HG02759 (cell line): Measurements from ENCODE around the gene COA1.
"Not testable (repeated sequence)": the region's sequence is repeated elsewhere in the genome, so short reads cannot be mapped to it uniquely, and the experiment has no call there.

Experiments
- ATAC-seq: cut with Tn5 transposase; IDR thresholded peaks from one replicate; pipeline ENCODE4 v1.9.1; 2021; ENCODE audit warnings: mild to moderate bottlenecking, moderate library complexity; ENCODE audit not compliant: unreplicated experiment

Gene COA1

GRCh38 chr7:43731494-43731893, 2.2 kb upstream of the COA1 start:
- not testable (repeated sequence) for ATAC-seq

GRCh38 chr7:43729924-43730248, 563 bp upstream of the COA1 start:
- ATAC-seq, result no peak

GRCh38 chr7:43727494-43727893, 1.8 kb downstream of the COA1 start:
- ATAC-seq, result no peak

GRCh38 chr7:43727003-43727402, 2.3 kb downstream of the COA1 start:
- no peak for ATAC-seq

DNA sequence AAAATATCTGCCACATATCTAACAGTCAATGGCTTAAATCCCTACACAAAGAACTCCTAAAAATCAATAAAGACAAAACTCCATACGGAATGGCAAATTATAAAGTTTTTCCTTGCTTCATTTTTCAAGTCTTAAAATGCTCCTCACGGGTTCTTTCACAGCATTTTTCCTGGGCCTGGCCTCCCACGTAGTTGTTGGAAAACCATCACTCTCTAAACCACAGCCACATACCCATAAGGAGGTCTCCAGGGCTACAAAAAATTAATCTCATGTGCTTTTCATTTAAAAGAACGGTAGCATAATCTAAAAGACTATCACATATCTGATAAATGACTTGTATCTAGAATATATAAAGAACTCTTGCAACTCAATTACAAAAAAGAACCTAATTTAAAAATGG, 2.9 kb downstream of the COA1 start:
- no peak for ATAC-seq

GRCh38 chr7:43725251-43725650, 4.1 kb downstream of the COA1 start:
- ATAC-seq, result no peak

- no peak for ATAC-seq
Observed at GRCh38 chr7:43723007-43723341, 6.3 kb downstream of the COA1 start.

- ATAC-seq, result no peak
Observed at GRCh38 chr7:43721193-43721806, 8.0 kb downstream of the COA1 start.

DNA sequence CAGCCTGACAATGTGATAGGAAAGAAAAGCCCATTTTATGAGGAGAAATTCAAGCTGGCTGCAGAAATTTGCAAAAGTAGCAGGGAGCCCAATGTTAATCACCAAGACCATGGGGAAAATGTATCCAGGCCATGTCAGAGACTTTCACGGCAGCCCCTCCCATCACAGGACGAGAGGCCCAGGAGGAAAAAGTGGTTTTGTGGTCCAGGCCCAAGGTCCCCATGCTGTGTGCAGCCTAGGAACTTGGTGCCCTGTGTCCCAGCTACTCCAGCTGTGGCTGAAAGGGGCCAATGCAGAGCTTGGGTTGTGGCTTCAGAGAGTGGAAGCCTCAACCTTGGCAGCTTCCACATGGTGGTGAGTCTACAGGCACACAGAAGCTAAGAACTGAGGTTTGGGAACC, 12.7 kb downstream of the COA1 start:
- ATAC-seq, result no peak

- not testable (repeated sequence) for ATAC-seq
Observed at GRCh38 chr7:43715966-43716365, 13.4 kb downstream of the COA1 start.

DNA sequence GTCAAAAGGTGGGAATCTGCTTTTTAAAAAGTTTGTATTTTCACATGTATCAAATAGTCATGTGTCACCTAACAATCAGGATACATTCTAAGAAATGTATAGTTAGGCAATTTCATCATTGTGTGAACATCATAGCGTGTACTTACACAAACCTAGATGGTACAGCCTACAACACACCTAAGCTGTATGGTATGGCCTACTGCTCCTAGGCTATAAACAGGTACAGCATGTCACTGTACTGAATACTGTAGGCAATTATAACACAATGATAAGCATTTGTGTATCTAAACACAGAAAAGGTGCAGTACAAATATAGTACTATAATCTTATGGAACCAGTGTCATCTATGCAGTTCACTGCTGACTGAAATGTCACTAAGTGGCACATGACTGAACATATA, 17.8 kb downstream of the COA1 start:
- no peak for ATAC-seq

DNA sequence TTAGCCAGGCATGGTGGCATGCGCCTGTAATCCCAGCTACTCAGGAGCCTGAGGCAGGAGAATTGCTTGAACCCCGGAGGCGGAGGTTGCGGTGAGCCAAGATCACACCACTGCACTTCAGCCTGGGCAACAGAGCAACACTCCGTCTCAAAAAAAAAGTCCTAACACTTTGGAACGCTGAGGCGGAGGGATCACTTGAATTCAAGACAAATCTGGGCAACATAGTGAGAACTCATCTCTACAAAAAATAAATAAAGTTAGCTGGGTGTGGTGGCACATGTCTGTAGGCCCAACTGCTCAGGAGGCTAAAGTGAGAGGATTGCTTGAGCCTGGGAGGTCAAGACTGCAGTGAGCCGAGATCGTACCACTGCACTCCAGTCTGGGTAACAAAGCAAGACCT, 21.3 kb downstream of the COA1 start:
- not testable (repeated sequence) for ATAC-seq

- no peak for ATAC-seq
Observed at GRCh38 chr7:43703573-43703972, 25.8 kb downstream of the COA1 start.

GRCh38 chr7:43702974-43703373, 26.3 kb downstream of the COA1 start:
- ATAC-seq, result no peak

GRCh38 chr7:43701929-43702328, 27.4 kb downstream of the COA1 start:
- ATAC-seq, result no peak

- ATAC-seq, result peak; percentile 22
Observed at GRCh38 chr7:43701500-43701854, 27.8 kb downstream of the COA1 start.

DNA sequence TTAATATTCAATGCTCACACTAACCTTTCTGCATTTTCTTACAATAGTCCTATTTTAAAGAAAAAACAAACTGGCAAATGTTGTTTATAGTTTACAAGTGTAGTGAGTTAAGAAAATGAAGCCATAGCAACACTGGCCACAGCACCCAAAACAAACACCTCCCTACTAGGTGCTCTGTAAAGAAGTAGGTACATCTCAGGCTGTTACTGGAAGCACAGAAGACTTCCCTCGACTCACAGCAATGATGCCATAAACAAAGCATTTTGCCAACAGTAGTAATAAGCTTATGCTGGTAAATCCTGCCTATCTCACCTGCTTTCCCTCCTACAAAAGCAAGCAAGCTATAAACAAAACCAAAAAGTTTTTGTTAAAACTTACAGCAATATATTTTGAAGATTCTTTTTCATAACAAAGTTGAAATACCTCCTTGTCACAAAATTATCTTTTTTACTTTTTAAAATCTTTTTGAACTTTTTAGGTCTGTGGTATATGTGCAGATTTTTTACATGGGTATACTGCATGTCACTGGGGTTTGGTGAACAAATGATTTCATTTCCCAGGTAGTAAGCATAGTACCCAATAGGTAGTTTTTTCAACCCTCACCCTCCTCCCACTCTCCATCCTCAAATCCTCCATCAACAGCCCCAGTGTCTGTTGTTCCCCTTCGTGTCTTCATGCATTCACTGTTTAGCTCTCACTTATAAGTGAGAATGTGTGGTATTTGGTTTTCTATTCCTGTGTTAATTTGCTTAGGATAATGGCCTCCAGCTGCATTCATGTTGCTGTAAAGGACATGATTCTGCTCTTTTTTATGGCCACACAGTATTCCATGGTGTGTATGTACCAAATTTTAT, 28.4 kb downstream of the COA1 start:
- ATAC-seq, result peak; percentile 48

- ATAC-seq, result no peak
Observed at GRCh38 chr7:43700059-43700501, 29.2 kb downstream of the COA1 start.

GRCh38 chr7:43698460-43699255, 30.7 kb downstream of the COA1 start:
- ATAC-seq, result no peak

DNA sequence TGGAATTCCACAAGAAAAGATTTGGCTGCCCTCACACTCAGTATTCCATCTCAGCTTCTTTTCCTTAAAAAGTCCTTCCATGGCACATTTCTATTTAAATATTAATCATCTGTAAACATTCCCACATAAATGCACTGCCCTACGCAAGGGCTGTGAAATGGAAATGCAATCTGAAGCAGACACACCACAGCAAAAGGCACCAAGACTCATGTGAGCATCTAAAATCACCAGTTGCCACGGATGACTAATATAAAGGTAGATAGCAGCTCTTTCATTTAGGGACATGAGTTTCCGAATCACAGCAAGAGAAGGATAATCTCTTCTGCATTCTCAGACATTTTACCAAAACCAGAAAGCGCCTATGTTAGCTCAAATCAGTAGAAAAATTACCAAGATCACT, 31.6 kb downstream of the COA1 start:
- no peak for ATAC-seq

GRCh38 chr7:43695365-43695764, 34.0 kb downstream of the COA1 start:
- no peak for ATAC-seq

GRCh38 chr7:43694399-43694748, 34.9 kb downstream of the COA1 start:
- ATAC-seq, result no peak
